AG10803 (cell line): Measurements from ENCODE around the gene SLC43A1.

ENCODE experiments used
- DNase-seq: peaks from one replicate; pipeline ENCODE4 v3.0.0; 2010; ENCODE audit warnings: low read depth
- H3K4me3 ChIP-seq: 2 replicates; pipeline ENCODE4 v1.5.1; 2011; ENCODE audit warnings: mild to moderate bottlenecking, low read length, control low read depth
- TF ChIP-seq, protein P1 (sequence below): conservative IDR thresholded peaks from 2 replicates; pipeline ENCODE4 v1.5.1; 2011; ENCODE audit warnings: mild to moderate bottlenecking, low read length, control low read depth, inconsistent platforms

SLC43A1 gene

DNA sequence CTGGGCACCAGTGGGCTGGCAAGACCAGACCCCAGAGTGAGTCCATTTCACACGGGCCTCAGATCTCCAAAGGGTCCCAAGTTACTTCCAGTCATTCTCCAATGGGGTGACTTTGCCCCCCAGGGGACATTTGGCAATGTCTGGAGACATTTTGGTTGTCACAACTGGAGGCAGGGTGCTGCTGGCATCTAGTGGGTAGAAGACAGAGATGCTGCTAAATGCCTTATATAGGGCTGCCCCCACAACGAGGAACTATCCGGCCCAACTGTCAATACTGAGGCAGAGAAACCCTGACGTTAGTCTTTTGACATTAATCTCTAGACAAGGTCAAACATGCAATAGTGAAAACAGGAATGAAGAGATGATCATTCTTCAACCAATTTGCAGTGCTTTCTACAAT lies 48.8 kb downstream of the SLC43A1 start:
- TF ChIP-seq, protein P1, sequence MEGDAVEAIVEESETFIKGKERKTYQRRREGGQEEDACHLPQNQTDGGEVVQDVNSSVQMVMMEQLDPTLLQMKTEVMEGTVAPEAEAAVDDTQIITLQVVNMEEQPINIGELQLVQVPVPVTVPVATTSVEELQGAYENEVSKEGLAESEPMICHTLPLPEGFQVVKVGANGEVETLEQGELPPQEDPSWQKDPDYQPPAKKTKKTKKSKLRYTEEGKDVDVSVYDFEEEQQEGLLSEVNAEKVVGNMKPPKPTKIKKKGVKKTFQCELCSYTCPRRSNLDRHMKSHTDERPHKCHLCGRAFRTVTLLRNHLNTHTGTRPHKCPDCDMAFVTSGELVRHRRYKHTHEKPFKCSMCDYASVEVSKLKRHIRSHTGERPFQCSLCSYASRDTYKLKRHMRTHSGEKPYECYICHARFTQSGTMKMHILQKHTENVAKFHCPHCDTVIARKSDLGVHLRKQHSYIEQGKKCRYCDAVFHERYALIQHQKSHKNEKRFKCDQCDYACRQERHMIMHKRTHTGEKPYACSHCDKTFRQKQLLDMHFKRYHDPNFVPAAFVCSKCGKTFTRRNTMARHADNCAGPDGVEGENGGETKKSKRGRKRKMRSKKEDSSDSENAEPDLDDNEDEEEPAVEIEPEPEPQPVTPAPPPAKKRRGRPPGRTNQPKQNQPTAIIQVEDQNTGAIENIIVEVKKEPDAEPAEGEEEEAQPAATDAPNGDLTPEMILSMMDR: no peak
- DNase-seq: no peak
- no peak overlapping the region for H3K4me3 ChIP-seq

DNA sequence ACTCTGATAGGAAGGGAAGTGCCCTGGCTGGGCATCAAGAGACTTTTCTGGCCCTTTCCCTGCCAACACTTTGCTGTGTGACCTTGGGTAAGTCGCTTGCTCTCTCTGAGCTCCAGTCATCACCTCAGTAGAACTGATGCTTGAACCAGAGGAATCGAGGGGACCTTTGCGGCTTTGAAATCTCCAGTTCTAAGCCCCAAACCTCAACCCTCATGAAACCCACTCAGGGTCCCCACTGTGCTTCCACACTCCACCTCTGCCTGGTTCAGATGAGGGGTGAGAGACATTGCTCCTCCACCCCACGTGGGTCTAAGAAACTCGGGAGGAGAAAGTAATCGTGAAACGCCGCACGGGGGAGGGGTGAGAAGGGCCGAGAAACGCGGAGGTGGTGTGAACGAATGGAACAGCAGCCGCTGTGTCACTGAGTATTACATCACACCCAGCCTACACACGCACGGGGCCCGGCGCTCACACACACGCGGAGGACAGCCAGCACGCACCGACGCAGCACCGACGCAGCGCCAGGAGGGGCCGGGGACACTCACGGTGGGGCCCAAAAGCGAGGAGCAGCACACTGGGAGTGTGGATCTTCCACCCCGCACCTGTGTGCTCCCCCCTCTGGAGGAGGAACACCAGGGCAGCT lies 50.8 kb downstream of the SLC43A1 start:
- no peak for DNase-seq
- TF ChIP-seq, protein P1: no peak
- H3K4me3 ChIP-seq: no peak overlapping the region

DNA sequence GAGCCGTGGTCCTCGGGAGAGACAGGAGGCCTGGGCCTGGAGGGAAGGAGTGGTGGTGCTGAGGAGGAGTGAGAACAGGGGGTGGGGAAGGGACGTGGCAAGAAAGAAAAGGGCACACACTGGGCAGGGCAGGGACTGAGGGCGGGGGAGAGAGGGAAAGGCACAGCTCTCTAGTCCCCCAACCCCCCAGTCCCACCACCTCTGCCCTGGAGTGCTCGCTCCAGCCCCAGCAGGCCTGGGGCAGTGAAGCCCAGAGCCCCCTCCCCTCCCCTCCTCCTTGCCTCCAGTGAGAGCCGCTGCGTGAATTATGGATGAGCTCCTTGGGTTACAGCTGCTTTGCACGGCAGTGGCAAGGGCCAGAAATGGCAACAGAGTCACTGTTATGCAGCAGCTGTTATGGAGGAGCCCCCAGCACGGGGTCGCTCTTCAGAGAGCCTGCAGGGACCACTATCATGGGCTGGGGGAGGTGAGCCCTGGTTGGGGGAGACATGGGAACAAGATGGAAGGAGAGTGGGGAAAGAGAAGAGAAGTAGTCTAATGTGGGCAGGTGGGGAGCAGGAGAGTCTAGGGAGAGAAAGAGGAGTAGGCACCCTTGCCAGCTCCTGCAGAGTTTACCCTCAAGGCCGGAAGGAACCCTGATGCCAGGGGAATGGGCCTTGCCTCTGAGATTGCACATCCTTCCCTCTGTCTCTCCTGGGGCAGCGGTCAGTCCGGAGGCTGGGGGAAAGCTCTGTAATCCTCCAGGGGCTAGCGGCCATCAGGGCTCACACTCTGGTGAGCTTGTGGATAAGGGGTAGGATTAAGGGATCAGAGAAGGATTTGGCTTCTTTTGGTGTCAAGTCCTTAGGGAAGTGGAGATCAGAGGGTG lies 51.6 kb downstream of the SLC43A1 start:
- no peak overlapping the region for H3K4me3 ChIP-seq
- TF ChIP-seq, protein P1: no peak
- DNase-seq: no peak

DNA sequence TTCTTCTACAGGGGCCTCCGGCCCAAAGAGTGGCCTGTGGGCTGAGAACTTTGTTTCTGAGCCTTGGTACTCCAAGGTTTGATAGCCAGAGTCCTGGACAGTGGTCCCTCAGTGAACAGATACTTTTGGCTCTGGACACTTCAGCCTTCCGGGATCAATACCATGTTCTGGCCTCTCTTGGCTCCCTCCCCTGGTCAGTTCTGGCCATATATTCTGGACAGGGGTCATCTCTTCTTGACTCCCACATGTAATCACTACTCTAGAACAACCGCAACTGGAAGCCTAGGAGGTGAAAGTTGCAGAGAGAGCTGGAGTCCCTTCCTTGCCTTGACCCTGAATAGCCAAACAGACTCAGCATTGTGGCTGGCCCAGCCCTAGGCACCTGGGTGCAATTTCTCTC lies 52.9 kb downstream of the SLC43A1 start:
- no peak overlapping the region for H3K4me3 ChIP-seq
- no peak for DNase-seq
- TF ChIP-seq, protein P1: no peak

DNA sequence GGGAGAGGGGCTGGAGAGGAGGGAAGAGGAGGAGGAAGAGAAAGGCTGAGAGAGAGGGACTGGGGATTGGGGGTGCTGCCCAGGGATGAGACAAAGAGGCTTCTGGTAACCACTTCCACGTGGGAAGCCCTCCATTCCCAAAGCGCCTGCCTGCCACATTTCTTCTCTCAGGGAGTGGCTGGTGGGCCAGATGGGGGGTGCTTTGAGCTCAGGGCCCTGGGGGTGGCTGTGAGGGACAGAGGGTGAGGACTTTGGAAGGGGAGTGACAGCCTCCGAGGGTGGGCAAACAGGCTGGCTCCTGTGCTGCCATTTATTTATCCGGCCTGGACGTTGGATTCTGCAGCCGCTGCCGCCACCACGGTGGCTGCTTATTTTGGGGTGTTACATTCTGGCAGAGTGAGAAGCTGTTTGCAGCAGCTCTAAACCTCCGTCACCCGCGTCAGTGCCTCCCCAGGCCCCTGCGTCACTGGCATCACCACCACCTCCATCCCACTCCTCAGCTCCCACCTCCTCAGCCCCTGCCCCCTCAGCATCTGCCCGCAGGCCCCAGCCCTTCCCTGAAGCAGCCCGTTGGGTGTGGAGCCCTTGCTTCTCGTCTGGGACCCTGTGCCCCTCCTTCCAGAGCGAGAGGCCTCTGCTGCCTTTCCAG lies 53.5 kb downstream of the SLC43A1 start:
- H3K4me3 ChIP-seq: no peak overlapping the region
- TF ChIP-seq, protein P1: no peak
- no peak for DNase-seq

DNA sequence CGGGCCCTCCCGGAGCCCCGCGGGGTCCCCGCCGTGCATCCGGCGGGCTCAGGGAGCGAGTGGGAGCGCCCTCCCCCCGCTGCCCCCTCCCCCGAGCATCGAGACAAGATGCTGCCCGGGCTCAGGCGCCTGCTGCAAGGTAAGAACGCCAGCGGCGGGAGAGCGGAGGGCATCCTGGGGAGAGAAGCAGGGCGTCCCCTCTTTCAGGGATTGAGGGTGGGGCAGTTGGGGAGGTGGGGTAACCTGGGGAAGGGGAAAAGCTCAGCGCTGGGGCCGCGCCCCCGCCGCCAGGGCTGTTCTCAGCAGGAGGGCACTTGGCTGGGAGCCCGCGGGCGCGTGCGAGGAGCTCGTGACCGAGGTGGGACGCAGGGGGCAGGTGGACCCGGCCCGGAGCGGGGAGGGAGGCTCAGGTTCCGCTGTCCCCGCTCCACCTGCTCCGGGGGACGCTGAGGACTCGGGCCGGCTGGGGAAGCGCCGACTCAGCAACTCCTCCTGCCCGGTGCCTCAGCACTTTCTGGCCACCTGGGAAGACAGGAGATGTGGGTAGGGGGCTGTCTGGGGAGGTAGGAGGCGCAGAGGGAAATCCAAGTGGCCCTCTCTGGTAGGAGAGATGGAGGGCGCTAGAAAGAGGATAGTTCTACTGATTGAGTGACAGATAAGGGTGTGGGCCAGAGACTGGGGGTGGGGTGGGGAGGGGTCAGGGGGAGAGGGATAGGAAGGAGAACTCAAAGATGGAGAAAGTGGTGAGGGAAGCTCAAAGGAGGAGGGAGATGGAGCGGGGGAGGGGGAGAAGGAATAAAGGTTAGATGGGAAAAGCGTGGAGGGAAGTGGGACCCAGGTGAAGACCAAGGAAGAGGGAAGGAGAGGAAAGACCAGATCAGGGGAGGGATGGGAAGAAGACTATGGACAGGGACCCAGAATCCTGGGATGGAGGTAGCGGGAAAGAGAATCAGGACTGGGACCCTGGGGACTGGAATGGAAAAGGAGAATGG lies 54.4 kb downstream of the SLC43A1 start:
- DNase-seq: no peak
- peak overlapping the region; percentile 9; the same call in 1 of the 2 replicates for H3K4me3 ChIP-seq
- TF ChIP-seq, protein P1: no peak
